Fibroblast of peridontal ligament (primary cell): ENCODE results near the gene NLRP3.

Experiments
- DNase-seq: peaks from one replicate; pipeline ENCODE4 v3.0.0-alpha.2; 2010; ENCODE audit errors: extremely low read depth

The NLRP3 gene

GRCh38 chr1:247437551-247438505, 21.9 kb downstream of the NLRP3 start:
- no peak for DNase-seq

- no peak for DNase-seq
These were observed 24.1 kb downstream of the NLRP3 start for GRCh38 chr1:247440001-247440620.

DNA sequence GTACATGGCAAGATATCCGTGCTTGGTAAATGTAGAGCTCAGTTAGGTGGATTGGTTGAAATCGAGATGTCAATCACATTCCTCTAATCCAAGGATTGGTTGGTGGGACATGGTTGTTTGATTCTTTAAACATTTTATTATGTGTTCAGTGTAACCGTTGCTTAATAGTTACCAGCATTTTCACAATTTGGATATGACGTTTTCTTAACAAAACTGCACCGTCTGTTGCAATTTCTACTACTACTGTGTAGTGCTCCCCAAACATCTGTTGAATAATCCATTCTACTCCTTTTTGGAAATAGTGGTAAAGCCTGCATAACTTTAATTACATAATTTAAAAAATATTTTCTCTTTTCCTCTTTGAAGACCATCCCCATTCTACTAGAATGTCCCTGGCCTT, 25.6 kb downstream of the NLRP3 start:
- DNase-seq: no peak

DNA sequence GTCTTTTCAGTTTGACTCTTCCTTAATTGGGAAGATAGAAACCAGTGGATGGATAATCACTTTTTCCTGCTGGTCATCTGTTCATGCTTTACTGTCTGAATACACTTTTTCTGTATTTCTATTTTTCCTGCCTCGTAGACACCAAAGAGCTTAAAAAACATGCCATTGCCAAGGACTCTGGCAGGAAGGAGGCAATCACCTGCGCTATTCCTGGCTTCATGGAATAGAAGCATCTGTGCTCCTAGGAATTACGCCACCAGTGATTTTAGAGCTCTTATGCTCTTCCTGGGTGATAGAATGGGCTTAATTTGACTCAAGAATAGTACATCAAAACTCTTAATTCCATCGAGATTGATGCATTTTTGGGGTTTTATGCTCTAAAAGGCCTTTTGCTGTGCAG, 26.2 kb downstream of the NLRP3 start:
- no peak for DNase-seq

DNA sequence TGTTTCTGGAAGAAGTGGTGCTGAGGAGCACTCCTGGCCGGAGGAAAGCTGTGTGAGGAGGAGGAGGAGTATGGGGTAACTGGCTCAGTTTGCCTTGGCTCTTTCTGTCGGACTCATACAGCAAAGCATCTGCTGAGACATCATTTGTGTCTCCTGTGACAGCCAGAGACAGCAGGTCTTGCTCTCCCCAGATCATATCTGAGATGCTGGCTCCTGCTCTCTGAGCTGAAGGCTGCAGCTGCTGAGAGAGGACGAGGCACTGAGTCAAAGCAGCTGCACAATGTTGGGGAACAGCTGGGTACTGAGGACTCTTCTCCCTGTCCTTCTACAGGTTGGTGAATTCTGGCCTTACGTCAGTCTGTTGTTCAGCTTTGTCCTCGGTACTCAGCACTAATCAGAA, 27.7 kb downstream of the NLRP3 start:
- DNase-seq: no peak

DNA sequence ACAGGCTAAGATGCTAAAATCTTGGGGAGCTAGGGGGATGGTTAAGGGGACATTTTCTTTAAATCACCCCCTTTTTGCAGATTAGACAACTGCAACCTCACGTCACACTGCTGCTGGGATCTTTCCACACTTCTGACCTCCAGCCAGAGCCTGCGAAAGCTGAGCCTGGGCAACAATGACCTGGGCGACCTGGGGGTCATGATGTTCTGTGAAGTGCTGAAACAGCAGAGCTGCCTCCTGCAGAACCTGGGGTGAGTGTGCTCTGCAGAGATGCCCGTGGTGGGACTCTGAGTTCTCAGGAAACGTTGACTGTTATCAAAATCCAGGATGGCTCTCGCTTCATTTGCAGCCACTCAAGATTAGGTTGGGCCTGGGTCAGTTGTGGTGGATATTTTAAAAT, 28.6 kb downstream of the NLRP3 start:
- DNase-seq: no peak

- DNase-seq: no peak
These were observed 29.8 kb downstream of the NLRP3 start for GRCh38 chr1:247445526-247446356.

DNA sequence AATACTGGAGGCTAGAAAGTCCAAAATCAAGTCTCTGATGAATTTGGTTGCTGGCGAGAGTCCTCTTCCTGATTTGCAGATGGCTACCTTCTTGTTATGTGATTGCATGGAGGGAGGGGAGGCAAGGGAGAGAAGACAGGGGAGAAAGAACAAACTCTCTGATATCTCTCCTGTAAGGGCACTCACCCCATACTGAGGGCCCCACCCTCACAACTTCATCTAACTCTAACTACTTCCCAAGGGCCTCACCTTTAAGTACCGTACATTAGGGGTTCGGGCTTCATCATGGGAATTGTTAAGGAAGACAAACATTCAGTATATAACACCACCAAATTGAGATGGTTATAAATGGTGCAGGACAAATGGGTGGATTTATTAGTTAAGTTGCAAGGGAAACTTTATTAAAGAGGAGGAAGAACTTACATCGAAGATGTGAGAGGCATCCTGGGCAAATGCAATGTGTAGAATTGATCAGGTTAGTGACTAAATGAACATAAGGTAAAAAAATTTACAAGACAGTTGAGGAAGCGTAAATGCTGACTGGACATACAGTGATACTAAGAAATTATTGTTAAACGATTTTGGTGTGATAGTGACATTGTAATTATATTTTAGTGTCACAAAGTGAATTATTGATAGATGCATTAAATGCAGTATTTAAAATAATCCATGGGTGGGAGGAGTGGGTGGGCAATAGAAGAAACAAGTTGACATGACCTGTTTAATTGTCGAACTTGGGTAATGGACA, 31.4 kb downstream of the NLRP3 start:
- DNase-seq: no peak

DNA sequence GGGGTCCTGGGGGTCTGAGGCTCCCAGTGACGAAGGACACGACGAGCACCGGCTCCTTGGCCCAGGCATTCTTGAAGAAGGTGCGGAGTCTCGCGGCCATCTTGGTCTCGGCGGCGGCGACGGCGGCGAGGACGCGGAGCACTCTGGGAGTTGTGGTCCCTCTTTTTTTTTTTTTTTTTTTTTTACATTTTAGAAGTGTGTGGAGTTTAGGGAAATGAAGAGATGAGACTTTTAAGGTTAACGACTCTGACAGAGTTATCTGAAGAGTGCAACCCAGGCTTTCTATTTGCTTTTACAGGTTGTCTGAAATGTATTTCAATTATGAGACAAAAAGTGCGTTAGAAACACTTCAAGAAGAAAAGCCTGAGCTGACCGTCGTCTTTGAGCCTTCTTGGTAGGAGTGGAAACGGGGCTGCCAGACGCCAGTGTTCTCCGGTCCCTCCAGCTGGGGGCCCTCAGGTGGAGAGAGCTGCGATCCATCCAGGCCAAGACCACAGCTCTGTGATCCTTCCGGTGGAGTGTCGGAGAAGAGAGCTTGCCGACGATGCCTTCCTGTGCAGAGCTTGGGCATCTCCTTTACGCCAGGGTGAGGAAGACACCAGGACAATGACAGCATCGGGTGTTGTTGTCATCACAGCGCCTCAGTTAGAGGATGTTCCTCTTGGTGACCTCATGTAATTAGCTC, 32.3 kb downstream of the NLRP3 start:
- DNase-seq: peak; percentile 38

DNA sequence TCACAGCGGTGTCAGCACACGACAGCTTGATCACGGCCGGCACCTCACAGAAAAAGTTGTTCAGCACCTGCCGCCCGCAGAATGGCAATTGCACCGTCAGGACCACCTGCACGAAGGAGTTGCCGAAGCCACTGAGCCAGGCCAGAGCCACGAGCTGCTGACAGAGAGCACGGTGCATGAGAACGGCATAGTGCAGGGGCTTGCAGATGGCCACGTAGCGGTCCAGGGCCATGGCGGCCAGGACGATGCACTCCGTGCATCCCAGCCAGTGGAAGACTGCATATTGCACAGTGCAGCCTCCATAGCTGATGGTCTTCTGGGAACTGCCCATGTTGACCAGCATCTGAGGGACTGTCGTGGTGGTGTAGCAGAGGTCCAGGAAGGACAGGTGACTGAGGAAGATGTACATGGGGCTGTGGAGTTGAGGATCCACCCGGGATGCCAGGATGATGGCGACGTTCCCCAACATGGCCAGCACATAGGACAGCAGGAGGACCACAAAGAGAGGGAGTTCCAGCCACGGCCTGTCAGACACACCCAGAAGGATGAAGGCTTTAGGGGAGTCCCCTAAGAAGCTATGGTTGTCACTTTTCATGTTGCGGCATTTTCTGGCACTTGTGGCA, 35.5 kb downstream of the NLRP3 start:
- no peak for DNase-seq

DNA sequence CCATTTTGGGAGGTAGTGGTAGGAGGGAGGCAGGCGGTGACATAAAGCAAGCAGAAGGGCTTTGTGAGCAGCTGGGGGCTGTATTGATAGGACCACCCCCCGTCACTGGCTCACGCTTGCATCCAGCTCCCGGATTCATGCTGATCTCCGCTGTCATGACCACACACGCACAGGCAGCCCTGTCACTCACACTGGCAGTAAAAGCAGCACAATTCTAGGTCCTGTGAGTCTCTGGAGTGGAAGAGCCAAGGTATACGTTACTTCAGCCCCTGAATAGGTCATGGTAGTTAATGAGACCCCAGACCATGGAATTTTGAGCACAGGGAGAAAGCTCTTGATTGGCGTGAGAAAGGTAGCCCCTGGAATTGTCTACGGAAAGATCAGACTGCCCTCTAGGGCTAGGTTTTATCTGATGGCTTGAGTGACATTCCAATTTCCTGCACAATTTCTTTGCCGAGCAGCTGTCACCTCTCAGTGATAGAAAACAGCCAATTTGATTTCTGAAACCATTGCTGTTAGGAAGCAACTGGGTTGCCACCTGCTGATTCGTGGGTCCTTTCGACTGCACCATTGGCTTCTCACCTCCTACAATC, 36.6 kb downstream of the NLRP3 start:
- DNase-seq: no peak

- no peak for DNase-seq
These were observed 37.3 kb downstream of the NLRP3 start for GRCh38 chr1:247453245-247453644.

GRCh38 chr1:247453997-247454396, 38.0 kb downstream of the NLRP3 start:
- no peak for DNase-seq

GRCh38 chr1:247456021-247456420, 40.0 kb downstream of the NLRP3 start:
- no peak for DNase-seq

DNA sequence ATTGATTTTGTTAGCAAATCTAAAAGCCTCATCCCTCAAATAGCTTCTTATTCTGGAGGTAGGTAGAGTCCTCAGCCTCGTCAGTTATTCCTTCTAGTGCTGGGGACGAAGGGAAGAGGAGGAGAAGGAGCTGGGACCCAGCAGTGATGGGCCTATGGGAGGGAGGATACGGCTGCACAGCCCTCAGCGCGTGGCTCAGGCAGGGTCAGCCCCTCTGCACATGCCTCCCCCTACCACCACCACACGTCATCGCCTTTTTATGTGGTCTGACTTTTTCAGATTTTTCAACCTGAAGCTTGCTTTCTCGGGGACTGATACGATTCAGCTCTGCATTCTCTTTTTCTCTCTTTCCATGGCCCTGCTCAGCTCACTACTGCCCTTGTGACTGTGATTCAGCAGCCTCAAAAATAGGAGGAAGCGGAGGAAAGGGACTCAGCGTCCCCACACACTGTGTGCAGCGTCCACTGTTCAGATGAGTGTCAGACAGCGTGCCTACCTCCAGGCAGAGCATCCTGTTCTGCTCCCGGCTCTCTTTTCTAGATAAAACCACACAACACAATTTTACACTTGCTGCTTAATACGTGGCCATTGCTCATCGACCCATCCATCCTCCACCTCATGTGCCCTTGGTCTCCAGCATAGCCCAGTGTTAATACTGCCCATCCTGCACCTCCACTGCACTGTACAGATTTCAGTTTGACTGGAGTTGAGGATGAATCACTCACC, 41.1 kb downstream of the NLRP3 start:
- no peak for DNase-seq

- DNase-seq: no peak
These were observed 43.5 kb downstream of the NLRP3 start for GRCh38 chr1:247459507-247459906.

GRCh38 chr1:247465796-247466195, 49.8 kb downstream of the NLRP3 start:
- DNase-seq: no peak

GRCh38 chr1:247467129-247467528, 51.2 kb downstream of the NLRP3 start:
- no peak for DNase-seq

- no peak for DNase-seq
These were observed 52.6 kb downstream of the NLRP3 start for GRCh38 chr1:247468481-247469140.
